ENCODE measurements around the gene CYP21A2.
"Not testable (repeated sequence)": the region's sequence is repeated elsewhere in the genome, so short reads cannot be mapped to it uniquely, and the experiment has no call there.

CYP21A2 gene

DNA sequence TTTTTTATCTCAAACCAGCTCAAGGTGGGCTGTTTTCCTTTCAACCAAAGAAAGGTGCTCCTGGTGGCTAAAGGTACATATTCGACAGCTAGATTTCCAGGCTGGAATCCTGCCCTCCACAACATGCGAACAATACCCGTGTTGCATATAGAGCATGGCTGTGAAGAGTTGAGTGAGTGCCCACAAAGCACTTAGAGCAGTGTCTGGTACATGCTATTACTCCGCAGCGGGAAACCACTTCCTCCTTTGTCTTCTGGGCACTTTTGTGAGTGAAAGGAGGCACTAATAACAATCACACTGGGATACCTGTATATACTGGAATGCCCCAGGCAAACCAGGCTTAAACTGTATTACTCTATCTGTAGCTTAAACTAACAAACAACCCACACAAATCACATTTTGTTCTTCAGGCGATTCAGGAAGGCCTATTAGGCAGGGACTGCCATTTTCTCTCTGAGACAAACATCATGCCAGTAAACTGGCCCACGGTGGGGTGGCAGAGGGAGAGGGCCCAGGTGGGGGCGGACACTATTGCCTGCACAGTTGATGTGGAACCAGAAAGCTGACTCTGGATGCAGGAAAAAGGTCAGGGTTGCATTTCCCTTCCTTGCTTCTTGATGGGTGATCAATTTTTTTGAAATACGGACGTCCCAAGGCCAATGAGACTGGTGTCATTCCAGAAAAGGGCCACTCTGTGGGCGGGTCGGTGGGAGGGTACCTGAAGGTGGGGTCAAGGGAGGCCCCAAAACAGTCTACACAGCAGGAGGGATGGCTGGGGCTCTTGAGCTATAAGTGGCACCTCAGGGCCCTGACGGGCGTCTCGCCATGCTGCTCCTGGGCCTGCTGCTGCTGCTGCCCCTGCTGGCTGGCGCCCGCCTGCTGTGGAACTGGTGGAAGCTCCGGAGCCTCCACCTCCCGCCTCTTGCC, at the start of gene CYP21A2:
Gene CYP21A2 (plus strand): TSS at position 818 of the 927 bp plus-strand sequence. CDS start 8 bp downstream, at position 826.
- DNase-seq: not testable (repeated sequence)

DNA sequence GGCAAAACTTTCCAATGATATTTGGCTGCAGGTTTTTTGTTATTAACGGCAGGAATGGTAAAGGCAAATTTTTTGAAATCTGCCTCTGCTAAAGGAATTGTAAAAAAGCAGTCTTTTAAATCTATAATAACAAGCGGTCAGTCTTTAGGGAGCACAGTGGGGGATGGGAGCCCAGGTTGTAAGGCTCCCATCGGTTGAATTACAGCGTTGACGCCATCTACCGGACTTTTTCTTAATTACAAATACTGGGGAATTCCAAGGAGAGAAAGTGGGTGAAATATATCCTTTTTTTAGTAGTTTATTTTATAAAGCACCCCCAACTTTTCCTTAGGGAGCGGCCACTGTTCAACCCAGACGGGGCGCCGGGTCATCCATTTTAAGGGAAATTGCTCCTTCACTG, 48.9 kb upstream of the CYP21A2 start:
- not testable (repeated sequence) for DNase-seq

DNA sequence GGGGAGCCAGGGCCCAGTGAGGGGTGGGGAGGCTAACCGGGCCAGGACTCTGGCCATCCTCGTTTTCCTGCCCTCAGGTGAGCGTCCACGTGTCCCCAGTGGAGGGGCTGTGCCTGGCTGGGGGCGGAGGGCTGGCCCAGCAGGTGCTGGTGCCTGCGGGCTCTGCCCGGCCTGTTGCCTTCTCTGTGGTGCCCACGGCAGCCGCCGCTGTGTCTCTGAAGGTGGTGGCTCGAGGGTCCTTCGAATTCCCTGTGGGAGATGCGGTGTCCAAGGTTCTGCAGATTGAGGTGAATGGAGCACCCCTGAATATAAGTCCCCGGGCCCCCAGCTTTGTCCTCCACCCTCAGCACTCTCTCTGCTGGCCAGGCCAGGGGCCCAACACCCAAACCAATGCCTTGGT, 43.8 kb upstream of the CYP21A2 start:
- DNase-seq: not testable (repeated sequence)

DNA sequence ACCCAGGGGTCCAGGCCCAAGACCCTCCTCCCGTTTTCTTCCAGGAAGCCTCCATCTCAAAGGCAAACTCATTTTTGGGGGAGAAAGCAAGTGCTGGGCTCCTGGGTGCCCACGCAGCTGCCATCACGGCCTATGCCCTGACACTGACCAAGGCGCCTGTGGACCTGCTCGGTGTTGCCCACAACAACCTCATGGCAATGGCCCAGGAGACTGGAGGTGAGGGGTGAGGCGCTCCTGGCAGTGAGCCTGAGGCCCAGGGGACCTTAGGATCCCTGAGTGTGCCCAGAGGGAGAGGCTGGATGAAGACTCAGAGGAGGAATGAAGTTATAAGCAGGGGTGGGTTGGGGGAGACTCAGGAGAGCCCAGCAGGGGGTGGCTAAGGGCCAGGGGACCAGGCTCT, 41.8 kb upstream of the CYP21A2 start:
- DNase-seq: not testable (repeated sequence)

- DNase-seq: not testable (repeated sequence)
Measured at GRCh38 chr6:32002546-32003268, 35.5 kb upstream of the CYP21A2 start.

DNA sequence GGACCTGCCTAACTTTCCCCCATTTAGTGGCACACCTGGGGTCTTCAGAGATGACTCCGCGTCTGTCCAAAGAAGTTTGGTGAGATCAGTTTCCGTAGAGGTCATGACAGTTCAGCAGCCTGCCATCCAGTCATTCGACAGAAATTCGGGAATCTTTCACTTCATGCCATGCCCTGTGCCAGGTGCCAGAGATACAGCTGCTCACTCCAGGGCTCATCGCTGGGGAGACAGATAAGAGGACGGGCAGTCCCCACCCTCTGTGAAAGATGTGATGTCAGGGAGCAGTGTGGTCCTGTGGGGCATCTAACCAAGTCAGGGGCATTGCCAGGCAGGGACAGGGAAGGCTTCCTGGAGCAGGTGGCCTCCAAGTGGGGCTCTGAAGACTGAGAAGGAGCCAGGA, 34.9 kb upstream of the CYP21A2 start:
- not testable (repeated sequence) for DNase-seq

DNA sequence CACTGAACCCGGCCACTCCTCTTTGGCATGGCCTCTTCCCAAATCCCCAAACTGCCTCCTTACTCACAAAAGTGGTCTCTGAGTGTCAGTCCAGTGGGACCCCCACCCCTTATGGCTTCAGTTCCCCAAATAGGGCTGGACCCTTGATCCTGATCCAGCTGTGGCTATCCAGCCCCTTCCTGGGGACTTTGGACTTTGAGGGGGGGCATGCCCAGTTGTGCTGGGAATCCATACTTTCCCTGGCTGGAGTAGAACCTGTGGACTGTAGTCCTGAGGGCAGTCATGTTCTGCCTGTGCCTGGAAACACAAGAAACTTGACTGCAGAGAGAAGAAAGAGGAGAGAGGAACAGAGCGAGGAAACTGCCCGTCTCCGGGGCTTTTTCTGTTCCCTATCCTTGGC, 33.8 kb upstream of the CYP21A2 start:
- not testable (repeated sequence) for DNase-seq

- not testable (repeated sequence) for DNase-seq
Measured at GRCh38 chr6:32004864-32005537, 33.2 kb upstream of the CYP21A2 start.

DNA sequence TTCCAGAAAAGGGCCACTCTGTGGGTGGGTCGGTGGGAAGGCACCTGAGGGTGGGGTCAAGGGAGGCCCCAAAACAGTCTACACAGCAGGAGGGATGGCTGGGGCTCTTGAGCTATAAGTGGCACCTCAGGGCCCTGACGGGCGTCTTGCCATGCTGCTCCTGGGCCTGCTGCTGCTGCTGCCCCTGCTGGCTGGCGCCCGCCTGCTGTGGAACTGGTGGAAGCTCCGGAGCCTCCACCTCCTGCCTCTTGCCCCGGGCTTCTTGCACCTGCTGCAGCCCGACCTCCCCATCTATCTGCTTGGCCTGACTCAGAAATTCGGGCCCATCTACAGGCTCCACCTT, 32.7 kb upstream of the CYP21A2 start:
- not testable (repeated sequence) for DNase-seq

- DNase-seq: not testable (repeated sequence)
Measured at GRCh38 chr6:32005991-32006529, 32.2 kb upstream of the CYP21A2 start.

DNA sequence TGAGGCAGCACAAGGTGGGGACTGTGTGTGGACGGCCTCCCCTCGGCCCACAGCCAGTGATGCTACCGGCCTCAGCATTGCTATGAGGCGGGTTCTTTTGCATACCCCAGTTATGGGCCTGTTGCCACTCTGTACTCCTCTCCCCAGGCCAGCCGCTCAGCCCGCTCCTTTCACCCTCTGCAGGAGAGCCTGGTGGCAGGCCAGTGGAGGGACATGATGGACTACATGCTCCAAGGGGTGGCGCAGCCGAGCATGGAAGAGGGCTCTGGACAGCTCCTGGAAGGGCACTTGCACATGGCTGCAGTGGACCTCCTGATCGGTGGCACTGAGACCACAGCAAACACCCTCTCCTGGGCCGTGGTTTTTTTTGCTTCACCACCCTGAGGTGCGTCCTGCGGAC, 31.1 kb upstream of the CYP21A2 start:
- not testable (repeated sequence) for DNase-seq

DNA sequence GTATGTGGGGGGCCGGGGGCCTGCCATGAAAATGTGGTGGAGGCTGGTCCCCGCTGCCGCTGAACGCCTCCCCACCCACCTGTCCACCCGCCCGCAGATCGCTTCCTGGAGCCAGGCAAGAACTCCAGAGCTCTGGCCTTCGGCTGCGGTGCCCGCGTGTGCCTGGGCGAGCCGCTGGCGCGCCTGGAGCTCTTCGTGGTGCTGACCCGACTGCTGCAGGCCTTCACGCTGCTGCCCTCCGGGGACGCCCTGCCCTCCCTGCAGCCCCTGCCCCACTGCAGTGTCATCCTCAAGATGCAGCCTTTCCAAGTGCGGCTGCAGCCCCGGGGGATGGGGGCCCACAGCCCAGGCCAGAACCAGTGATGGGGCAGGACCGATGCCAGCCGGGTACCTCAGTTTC, 30.2 kb upstream of the CYP21A2 start:
- DNase-seq: not testable (repeated sequence)

GRCh38 chr6:32008616-32009015, 29.6 kb upstream of the CYP21A2 start:
- not testable (repeated sequence) for DNase-seq

GRCh38 chr6:32009537-32009936, 28.7 kb upstream of the CYP21A2 start:
- DNase-seq: not testable (repeated sequence)

- DNase-seq: not testable (repeated sequence)
Measured at GRCh38 chr6:32010856-32011530, 27.2 kb upstream of the CYP21A2 start.

DNA sequence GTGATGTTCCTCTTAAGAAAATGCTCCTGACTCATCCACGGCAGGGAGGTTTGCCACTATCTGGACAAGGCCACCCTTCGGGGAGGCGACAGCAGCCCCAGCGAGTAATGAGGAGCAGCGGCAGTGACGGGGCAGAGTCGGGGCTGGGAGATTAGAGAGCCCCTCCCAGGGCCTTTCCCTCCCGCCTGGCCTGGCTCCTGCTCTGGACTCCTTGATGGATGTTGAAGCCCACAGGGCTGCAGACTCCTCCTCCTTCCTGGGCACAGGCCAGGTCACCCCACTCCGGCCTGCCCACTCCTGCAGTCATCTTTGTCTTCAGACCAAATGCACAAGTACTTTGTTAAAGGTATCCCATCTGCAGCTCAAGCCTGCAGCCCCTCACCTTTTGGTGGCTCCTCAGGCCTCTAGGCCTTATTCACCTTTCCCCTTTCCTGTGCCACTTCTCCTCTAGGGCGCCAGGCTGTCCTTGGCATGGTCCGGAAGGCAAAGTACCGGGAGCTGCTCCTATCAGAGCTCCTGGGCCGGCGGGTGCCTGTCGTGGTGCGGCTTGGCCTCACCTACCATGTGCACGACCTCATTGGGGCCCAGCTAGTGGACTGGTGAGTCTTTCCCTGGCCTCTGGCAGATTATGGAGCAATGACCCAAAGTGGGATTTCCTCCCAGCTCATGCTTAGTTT, 25.1 kb upstream of the CYP21A2 start:
- not testable (repeated sequence) for DNase-seq

- not testable (repeated sequence) for DNase-seq
Measured at GRCh38 chr6:32013738-32014137, 24.5 kb upstream of the CYP21A2 start.

GRCh38 chr6:32014547-32014946, 23.7 kb upstream of the CYP21A2 start, which contains the start of gene C4B:
TSS of gene C4B (plus strand) at chr6:32014795. CDS start at chr6:32014846, 51 bp downstream.
- DNase-seq: not testable (repeated sequence)

- DNase-seq: not testable (repeated sequence)
Measured at GRCh38 chr6:32022100-32022499, 16.1 kb upstream of the CYP21A2 start.

- DNase-seq: not testable (repeated sequence)
Measured at GRCh38 chr6:32028631-32029030, 9.6 kb upstream of the CYP21A2 start.

DNA sequence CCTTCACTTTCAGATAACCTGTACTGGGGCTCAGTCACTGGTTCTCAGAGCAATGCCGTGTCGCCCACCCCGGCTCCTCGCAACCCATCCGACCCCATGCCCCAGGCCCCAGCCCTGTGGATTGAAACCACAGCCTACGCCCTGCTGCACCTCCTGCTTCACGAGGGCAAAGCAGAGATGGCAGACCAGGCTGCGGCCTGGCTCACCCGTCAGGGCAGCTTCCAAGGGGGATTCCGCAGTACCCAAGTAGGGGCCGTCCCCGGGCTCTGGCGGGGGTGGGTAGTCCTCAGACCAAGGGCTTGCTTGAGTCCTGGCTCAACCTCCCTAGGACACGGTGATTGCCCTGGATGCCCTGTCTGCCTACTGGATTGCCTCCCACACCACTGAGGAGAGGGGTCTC, 8.7 kb upstream of the CYP21A2 start:
- DNase-seq: not testable (repeated sequence)

Data from activated CD4-positive, alpha-beta T cell treated with anti-CD3 and anti-CD28 coated beads, Interleukin-2, amount 50 U/mL, for 48 hours (primary cell).